K562 (cell line): ENCODE data around the gene TNFAIP8L1. TPM values are rescaled to one million over a fixed set of nuclear protein-coding genes. Genes with fewer than 3 reads are reported as not detected.

Experiments used
- ATAC-seq: fragments of 200-7000 bp; cut with Tn5 transposase; 3 replicates; pipeline ENCODE4 v1.9.1; 2020; ENCODE audit warnings: moderate library complexity
- BruUV-seq: library from RNA; stranded (reverse); fragments of 400-500 nt; replicated peaks from 2 replicates; lab custom pipeline; 2021; lab: Mats Ljungman, UMichigan
- CTCF ChIA-PET: fragments of 300-600 bp; formaldehyde crosslinking; extraction: SDS; loops from one replicate; lab custom pipeline; 2021; ENCODE audit warnings: low intra/inter-chr PET ratio; lab: Yijun Ruan, JAX
- POLR2A ChIA-PET: fragments of 300-600, 350-650 bp; sonication (Branson Sonifier 250); formaldehyde crosslinking; extraction: SDS; loops from one replicate; lab custom pipeline; 2021; ENCODE audit warnings: antibody characterized with exemption, inconsistent platforms; lab: Yijun Ruan, JAX
- DNase-seq, 4 experiments: peaks; one replicate each; pipeline versions ENCODE4 v3.0.0 to v3.0.0-alpha.2; 2011 to 2018; ENCODE audit warnings: low spot score in 3 of 4, mixed read lengths in 3 of 4; ENCODE audit errors: extremely low read depth in 1 of 4
- FAIRE-seq: peaks from 2 replicates; lab custom pipeline; 2011; peaks lifted over from hg19 to GRCh38; lab: Jason Lieb, UNC
- H2AFZ ChIP-seq: 2 replicates; pipeline ENCODE4 v1.6.0; 2011; ENCODE audit warnings: low read depth, low read length, control low read depth, inconsistent platforms
- H3K27ac ChIP-seq: fragments of 200-600 bp; 3 replicates; pipeline ENCODE4 v1.8.0; 2011; ENCODE audit warnings: low read depth, mild to moderate bottlenecking, control low read depth, inconsistent platforms, low read length, moderate library complexity, mixed read lengths; ENCODE audit errors: extremely low read depth
- H3K27me3 ChIP-seq, 2 experiments: fragments of 300-600 bp in 1 of 2; 2 replicates in 1 of 2; 3 replicates in 1 of 2; pipeline versions ENCODE4 v1.6.0 to v1.8.0; 2011; ENCODE audit warnings: inconsistent platforms in 2 of 2, low read length in 2 of 2, mild to moderate bottlenecking in 1 of 2, mixed read lengths in 1 of 2, moderate library complexity in 1 of 2; ENCODE audit not compliant: control insufficient read depth in 2 of 2, insufficient read depth in 2 of 2
- H3K36me3 ChIP-seq: fragments of 300-600 bp; 3 replicates; pipeline ENCODE4 v1.8.0; 2011; ENCODE audit warnings: mild to moderate bottlenecking, low read length, inconsistent platforms; ENCODE audit not compliant: control insufficient read depth, insufficient read depth
- H3K4me1 ChIP-seq, 2 experiments: fragments of 200-600 bp in 1 of 2; replicated peaks in 1 of 2; 2 replicates in 1 of 2; 3 replicates in 1 of 2; pipeline versions ENCODE4 v1.5.1 to v1.8.0; 2011; ENCODE audit warnings: inconsistent platforms in 2 of 2, low read length in 2 of 2, mild to moderate bottlenecking in 1 of 2, mixed read lengths in 1 of 2, moderate library complexity in 1 of 2; ENCODE audit not compliant: control insufficient read depth in 2 of 2, insufficient read depth in 2 of 2
- H3K4me2 ChIP-seq: 2 replicates; pipeline ENCODE4 v1.6.1; 2011; ENCODE audit warnings: low read length, control low read depth, inconsistent platforms, mixed read lengths; ENCODE audit not compliant: insufficient read depth
- H3K4me3 ChIP-seq: fragments of 200-600 bp; sonication (generic), shearing (Covaris generic); 2 replicates; pipeline ENCODE4 v1.5.1; 2016; ENCODE audit warnings: control low read depth, inconsistent platforms
- H3K79me2 ChIP-seq: fragments of 200-600 bp; 3 replicates; pipeline ENCODE4 v1.8.0; 2011; ENCODE audit warnings: low read length, inconsistent platforms; ENCODE audit not compliant: control insufficient read depth, insufficient read depth
- H3K9ac ChIP-seq, 2 experiments: 2 replicates each; pipeline versions ENCODE4 v1.6.0 to v1.6.1; 2011; ENCODE audit warnings: low read depth in 2 of 2, low read length in 2 of 2, control low read depth in 1 of 2, inconsistent platforms in 1 of 2, mild to moderate bottlenecking in 1 of 2, mixed read lengths in 1 of 2; ENCODE audit not compliant: insufficient read depth in 1 of 2
- H3K9me1 ChIP-seq: one replicate; pipeline ENCODE4 v1.6.0; 2011; ENCODE audit warnings: inconsistent platforms, mild to moderate bottlenecking, low read length, moderate library complexity; ENCODE audit not compliant: control insufficient read depth, insufficient read depth
- H3K9me3 ChIP-seq: replicated peaks from 2 replicates; pipeline ENCODE4 v1.5.1; 2011; ENCODE audit warnings: low read depth, low read length, inconsistent platforms; ENCODE audit not compliant: control insufficient read depth, insufficient read depth
- H4K20me1 ChIP-seq: replicated peaks from 2 replicates; pipeline ENCODE4 v1.6.1; 2011; ENCODE audit warnings: low read length, inconsistent platforms, mixed read lengths; ENCODE audit not compliant: control insufficient read depth, insufficient read depth
- BMI1 ChIP-seq: fragments of 150-350 bp; IDR thresholded peaks from 2 replicates; pipeline ENCODE4 v1.6.1; 2014; ENCODE audit warnings: low read length
- CCNT2 ChIP-seq: IDR thresholded peaks from 2 replicates; pipeline ENCODE4 v1.6.1; 2011; ENCODE audit warnings: borderline replicate concordance, low read depth, mild to moderate bottlenecking, moderate library complexity, mixed read lengths, low read length; ENCODE audit not compliant: insufficient read length; ENCODE audit errors: extremely low read depth
- ELF4 ChIP-seq: fragments of 450-650 bp; formaldehyde crosslinking; IDR thresholded peaks from 2 replicates; pipeline ENCODE4 v1.4.0; 2022; ENCODE audit warnings: missing genetic modification characterization
- EZH2 ChIP-seq: IDR thresholded peaks from 2 replicates; pipeline ENCODE4 v1.6.1; 2012; ENCODE audit warnings: low read depth, mild to moderate bottlenecking, inconsistent platforms, low read length, borderline replicate concordance
- FIP1L1 ChIP-seq: fragments of 200-400 bp; formaldehyde crosslinking; IDR thresholded peaks from 2 replicates; pipeline ENCODE4 v1.6.1; 2018; ENCODE audit warnings: mild to moderate bottlenecking, low read depth, low read length; ENCODE audit not compliant: poor library complexity, severe bottlenecking
- HNRNPH1 ChIP-seq: fragments of 200-400 bp; formaldehyde crosslinking; optimal IDR thresholded peaks from 2 replicates; pipeline ENCODE3; 2017; ENCODE audit warnings: low read depth, mild to moderate bottlenecking, low read length, moderate library complexity
- ILK ChIP-seq: fragments of 450-650 bp; IDR thresholded peaks from 2 replicates; pipeline ENCODE4 v1.6.1; 2016; ENCODE audit warnings: missing genetic modification characterization, low read depth, mild to moderate bottlenecking, missing compliant biosample characterization, moderate library complexity, borderline replicate concordance
- RNF2 ChIP-seq: sonication (generic); IDR thresholded peaks from 2 replicates; pipeline ENCODE4 v1.6.1; 2016
- TEAD4 ChIP-seq, 2 experiments: sonication (generic) in 1 of 2; formaldehyde crosslinking in 1 of 2; IDR thresholded peaks; 2 replicates each; pipeline versions ENCODE4 v1.6.1 to v1.8.0; 2012 to 2022; ENCODE audit warnings: borderline replicate concordance in 1 of 2, inconsistent platforms in 1 of 2, low read length in 1 of 2, mild to moderate bottlenecking in 1 of 2, missing genetic modification reagents in 1 of 2
- ZNF431 ChIP-seq: sonication (generic); formaldehyde crosslinking; IDR thresholded peaks from 2 replicates; pipeline ENCODE4 v1.8.0; 2022; ENCODE audit warnings: mild to moderate bottlenecking, missing genetic modification reagents
- ZNF444 ChIP-seq: fragments of 250-450 bp; sonication (Bioruptor Pico); IDR thresholded peaks from 2 replicates; pipeline ENCODE4 v1.4.0; 2020; ENCODE audit warnings: mild to moderate bottlenecking, moderate library complexity
- WGBS: fragments of 100-300 bp; shearing (Covaris generic); methylation state at CpG from one replicate; pipeline ENCODE4 v1.1.6; 2016; ENCODE audit warnings: low coverage, mixed read lengths; ENCODE audit not compliant: insufficient coverage; ENCODE audit errors: missing lambda C conversion rate; 5-methylcytosine and 5-hydroxymethylcytosine counted together
- in situ Hi-C: fragments of 300-500 bp; cut with MboI; formaldehyde crosslinking; loops from 4 replicates; pipeline ENCODE4 v1.15.0; 2018; ENCODE audit warnings: inconsistent platforms, mixed read lengths
- intact Hi-C: fragments of 100-400 bp; cut with micrococcal nuclease; formaldehyde crosslinking; loops from 2 replicates; pipeline ENCODE4 v1.14.2; 2022
- polyA plus RNA-seq, 8 experiments: library from polyadenylated mRNA; depleted of rRNA in 4 of 8; stranded (reverse) in 5 of 8; unstranded in 3 of 8; fragments of >200 nt; fragmentation: Nextera tagmentation in 2 of 8; fragmentation: Illumina TruSeq in 1 of 8; extraction: Ambion mirVana in 2 of 8; extraction: Trizol in 1 of 8; gene quantifications; 2 replicates each; pipeline versions ENCODE4 v1.2.1 to v1.2.3, GENCODE V29; 2011 to 2014; ENCODE audit warnings: inconsistent platforms in 1 of 8, missing spikeins in 1 of 8
- total RNA-seq, 7 experiments: library from RNA; depleted of rRNA in 6 of 7; stranded (reverse); fragments of >200 nt in 6 of 7; fragmentation: Illumina TruSeq in 2 of 7; extraction: Trizol in 2 of 7; gene quantifications; 2 replicates each; pipeline versions ENCODE4 v1.2.1 to v1.2.3, GENCODE V29; 2011 to 2021; ENCODE audit warnings: low replicate concordance in 1 of 7
- TF ChIP-seq, protein P1 (sequence below): conservative IDR thresholded peaks from 2 replicates; pipeline ENCODE4 v1.6.1; 2011; ENCODE audit warnings: low read depth, mild to moderate bottlenecking, low read length; ENCODE audit not compliant: control insufficient read depth
- TF ChIP-seq, protein P2 (sequence below): IDR thresholded peaks from 3 replicates; pipeline ENCODE4 v1.6.1; 2011; ENCODE audit warnings: borderline replicate concordance, mild to moderate bottlenecking; ENCODE audit not compliant: insufficient read length, insufficient read depth

Gene TNFAIP8L1
- total and polyA plus RNA-seq, 9 of the 15 experiments (the other 6 are each of a cell fraction or from before 2014, with no cell fraction given): 0.69 to 9.3 (median 4.9) TPM

DNA sequence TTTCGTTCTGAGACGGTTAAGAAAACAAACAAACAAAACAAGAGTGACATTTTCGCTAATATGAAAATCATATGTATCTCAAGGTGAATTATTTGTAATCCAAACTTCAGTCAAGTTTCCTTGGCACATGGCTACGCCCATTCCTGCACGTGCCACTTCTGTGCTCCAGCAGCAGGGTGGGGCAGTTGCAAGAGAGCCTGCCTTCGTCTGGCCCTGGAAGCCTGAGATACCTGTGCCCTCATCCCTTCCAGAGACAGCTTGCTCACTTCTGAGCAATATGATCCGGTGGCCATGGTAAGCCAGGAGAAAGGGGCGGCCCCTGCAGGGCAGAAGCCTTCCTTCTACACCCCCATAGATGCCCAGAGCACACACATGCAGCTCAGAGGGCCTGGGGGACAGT, 62.2 kb downstream of the TNFAIP8L1 start:
- no peak for TF ChIP-seq ZNF444 (CRISPR knock-in tag)
- TF ChIP-seq HNRNPH1: no peak
- no peak for TF ChIP-seq BMI1
- TF ChIP-seq RNF2: no peak
- TF ChIP-seq ILK (tag): no peak
- TF ChIP-seq, protein P1, sequence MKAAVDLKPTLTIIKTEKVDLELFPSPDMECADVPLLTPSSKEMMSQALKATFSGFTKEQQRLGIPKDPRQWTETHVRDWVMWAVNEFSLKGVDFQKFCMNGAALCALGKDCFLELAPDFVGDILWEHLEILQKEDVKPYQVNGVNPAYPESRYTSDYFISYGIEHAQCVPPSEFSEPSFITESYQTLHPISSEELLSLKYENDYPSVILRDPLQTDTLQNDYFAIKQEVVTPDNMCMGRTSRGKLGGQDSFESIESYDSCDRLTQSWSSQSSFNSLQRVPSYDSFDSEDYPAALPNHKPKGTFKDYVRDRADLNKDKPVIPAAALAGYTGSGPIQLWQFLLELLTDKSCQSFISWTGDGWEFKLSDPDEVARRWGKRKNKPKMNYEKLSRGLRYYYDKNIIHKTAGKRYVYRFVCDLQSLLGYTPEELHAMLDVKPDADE: no peak
- no peak for TF ChIP-seq EZH2
- no peak for TF ChIP-seq FIP1L1
- TF ChIP-seq CCNT2: no peak
- TF ChIP-seq TEAD4 (IDR thresholded peaks at IDR 0.05; ENCODE audit: low read length): no peak
- TF ChIP-seq TEAD4 (CRISPR knock-in tag; IDR thresholded peaks at IDR 0.05; ENCODE audit: borderline replicate concordance): no peak
- TF ChIP-seq ELF4: no peak
- TF ChIP-seq, protein P2, sequence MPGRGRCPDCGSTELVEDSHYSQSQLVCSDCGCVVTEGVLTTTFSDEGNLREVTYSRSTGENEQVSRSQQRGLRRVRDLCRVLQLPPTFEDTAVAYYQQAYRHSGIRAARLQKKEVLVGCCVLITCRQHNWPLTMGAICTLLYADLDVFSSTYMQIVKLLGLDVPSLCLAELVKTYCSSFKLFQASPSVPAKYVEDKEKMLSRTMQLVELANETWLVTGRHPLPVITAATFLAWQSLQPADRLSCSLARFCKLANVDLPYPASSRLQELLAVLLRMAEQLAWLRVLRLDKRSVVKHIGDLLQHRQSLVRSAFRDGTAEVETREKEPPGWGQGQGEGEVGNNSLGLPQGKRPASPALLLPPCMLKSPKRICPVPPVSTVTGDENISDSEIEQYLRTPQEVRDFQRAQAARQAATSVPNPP: no peak
- no peak for TF ChIP-seq ZNF431
- 97% methylated on average over 8 of the region's 8 CpGs for WGBS
- Histone ChIP-seq H3K9me3 (no peaks in the 10 kb centered on the region), H3K4me3 (no peak overlapping the region), H3K27me3 (no peaks in the 10 kb centered on the region), H4K20me1 (no peaks in the 10 kb centered on the region), H2AFZ (no peak overlapping the region), H3K4me1 (peaks cover 0 to 13% of the 10 kb centered on the region in 2 experiments; a peak in 1 of 5 replicates), H3K4me2 (no peak overlapping the region), H3K27ac (no peak overlapping the region), H3K9ac (no peak overlapping the region; a peak in 1 of 4 replicates), H3K9me1 (no peaks in the 10 kb centered on the region), H3K79me2 (no peaks in the 10 kb centered on the region), H3K36me3 (peaks cover 85% of the 10 kb centered on the region; the same call in 2 of the 3 replicates)
- no peak for FAIRE-seq
- ATAC-seq: no peak
- no peak for DNase-seq
- intact Hi-C loops: no loop called here
- ChIA-PET CTCF (no interaction called here), POLR2A (interaction anchor here (0.6 kb wide), 1 partner anchor 15 kb away, joined by 5 read pairs; no protein-coding TSS in a partner anchor)
- BruUV-seq: no TSS peak
- in situ Hi-C loops: no loop called here
